Activated CD4-positive, alpha-beta T cell treated with anti-CD3 and anti-CD28 coated beads for 4 hours (primary cell): ENCODE data around the gene SYT9.

ENCODE experiments used
- DNase-seq, 2 donors: peaks; one replicate each; pipeline ENCODE4 v3.0.0-alpha.2; 2020

Gene SYT9

GRCh38 chr11:7251836-7252682, at the start of gene SYT9:
TSS of gene SYT9 (plus strand) at chr11:7251904. CDS start at chr11:7252187, 283 bp downstream.
- DNase-seq, result no peak

- no peak for DNase-seq
Observed at GRCh38 chr11:7202412-7202811, 49.3 kb upstream of the SYT9 start.

- no peak for DNase-seq
Observed at GRCh38 chr11:7204778-7205177, 46.9 kb upstream of the SYT9 start.

- DNase-seq, result no peak
Observed at GRCh38 chr11:7208391-7208790, 43.3 kb upstream of the SYT9 start.

- DNase-seq, result no peak
Observed at GRCh38 chr11:7219491-7219890, 32.2 kb upstream of the SYT9 start.

- DNase-seq, result no peak
Observed at GRCh38 chr11:7220636-7221035, 31.1 kb upstream of the SYT9 start.

GRCh38 chr11:7222619-7223018, 29.1 kb upstream of the SYT9 start:
- DNase-seq, result no peak

- DNase-seq, result no peak
Observed at GRCh38 chr11:7239877-7240276, 11.8 kb upstream of the SYT9 start.

GRCh38 chr11:7245341-7245740, 6.4 kb upstream of the SYT9 start:
- DNase-seq, result no peak

- DNase-seq, result no peak
Observed at GRCh38 chr11:7246179-7246578, 5.5 kb upstream of the SYT9 start.

GRCh38 chr11:7250166-7250565, 1.5 kb upstream of the SYT9 start:
- DNase-seq, result no peak

- no peak for DNase-seq
Observed at GRCh38 chr11:7251487-7251835, 243 bp upstream of the SYT9 start.

- no peak for DNase-seq
Observed at GRCh38 chr11:7252683-7253213, 1.0 kb downstream of the SYT9 start.

GRCh38 chr11:7253800-7254199, 2.1 kb downstream of the SYT9 start:
- no peak for DNase-seq

GRCh38 chr11:7254731-7255291, 3.1 kb downstream of the SYT9 start:
- no peak for DNase-seq

GRCh38 chr11:7256943-7257342, 5.2 kb downstream of the SYT9 start:
- no peak for DNase-seq

GRCh38 chr11:7257724-7258123, 6.0 kb downstream of the SYT9 start:
- no peak for DNase-seq

- DNase-seq, result no peak
Observed at GRCh38 chr11:7261578-7261977, 9.9 kb downstream of the SYT9 start.

GRCh38 chr11:7262672-7263071, 11.0 kb downstream of the SYT9 start:
- DNase-seq, result no peak

GRCh38 chr11:7263842-7264241, 12.1 kb downstream of the SYT9 start:
- no peak for DNase-seq

- no peak for DNase-seq
Observed at GRCh38 chr11:7268758-7269157, 17.1 kb downstream of the SYT9 start.

- no peak for DNase-seq
Observed at GRCh38 chr11:7270233-7270865, 18.6 kb downstream of the SYT9 start.

- DNase-seq, result no peak
Observed at GRCh38 chr11:7272373-7272772, 20.7 kb downstream of the SYT9 start.

- DNase-seq, result no peak
Observed at GRCh38 chr11:7275133-7275532, 23.4 kb downstream of the SYT9 start.
